ENCODE data around the gene CPED1. TPM values are rescaled to one million over a fixed set of nuclear protein-coding genes. Genes with fewer than 3 reads are reported as not detected.

The CPED1 gene
- total RNA-seq, 1 experiment from 2014 or later: 0.13 TPM

DNA sequence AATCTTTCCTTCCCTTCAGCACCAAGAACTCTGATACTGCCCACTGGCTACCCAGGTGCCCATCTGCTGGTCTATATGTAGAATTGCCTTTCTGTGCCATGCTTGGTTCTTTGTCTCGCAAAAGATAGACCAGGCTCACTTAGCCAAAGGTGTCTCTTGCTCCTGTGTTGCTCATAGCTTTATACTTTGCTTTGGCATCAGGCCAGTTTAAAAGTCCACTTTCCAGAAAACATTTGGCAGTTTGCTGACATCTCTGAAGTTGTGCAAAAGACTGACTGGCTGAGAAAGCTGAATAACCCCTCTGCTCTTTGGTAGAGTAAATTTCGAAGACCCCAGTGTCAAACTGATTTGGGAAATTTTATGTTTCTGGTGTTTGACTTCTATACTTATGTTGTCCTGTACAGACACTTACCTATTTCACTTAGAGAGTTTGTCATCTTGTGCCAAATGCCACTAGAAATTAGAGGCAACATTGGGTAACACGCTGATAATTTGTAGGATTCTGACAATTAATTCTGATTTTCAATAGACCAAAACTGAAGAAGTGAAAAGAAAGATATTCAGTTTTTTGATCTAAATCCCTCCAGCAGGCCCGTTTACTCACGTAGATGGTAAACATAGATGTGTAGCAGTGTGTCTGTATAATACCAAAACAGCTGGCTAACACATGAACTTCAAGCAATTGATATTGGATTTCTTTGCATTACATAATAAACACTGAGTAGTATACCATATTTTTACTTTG lies 91.1 kb downstream of the CPED1 start:
- no peak overlapping the region for H3K9ac ChIP-seq (ENCODE audit: extremely low read depth, insufficient read length, low read length)
- H3K36me3 Mint-ChIP-seq (ENCODE audit: insufficient read depth in 1 of 3, low read depth in 3 of 3): no peaks in the 10 kb centered on the region
- H4K20me1 ChIP-seq (ENCODE audit: control insufficient read depth, insufficient read depth, insufficient read length): no peaks in the 10 kb centered on the region
- no peak overlapping the region for H3K4ac ChIP-seq (ENCODE audit: low read depth, low read length)
- H3K4me2 ChIP-seq (ENCODE audit: insufficient read depth, insufficient read length, low read length): no peak overlapping the region
- no peak overlapping the region for H3K23ac ChIP-seq (ENCODE audit: insufficient read length, low read depth, low read length)
- H3K56ac ChIP-seq (ENCODE audit: insufficient read length, low read depth, low read length): no peak overlapping the region
- H3K27ac ChIP-seq (ENCODE audit: insufficient read length, low read depth, low read length): no peak overlapping the region
- no peak overlapping the region for H3K14ac ChIP-seq (ENCODE audit: insufficient read depth, low read length)
- H2BK5ac ChIP-seq (ENCODE audit: insufficient read length, low read length): no peak overlapping the region
- H2BK20ac ChIP-seq (ENCODE audit: low read depth, low read length, poor library complexity, severe bottlenecking): no peak overlapping the region
- H3K23me2 ChIP-seq (ENCODE audit: insufficient read length, low read depth, low read length, poor library complexity, severe bottlenecking): no peaks in the 10 kb centered on the region
- H3K79me1 ChIP-seq (ENCODE audit: insufficient read depth, low read depth, low read length, poor library complexity, severe bottlenecking): no peaks in the 10 kb centered on the region
- H3K18ac ChIP-seq (ENCODE audit: insufficient read length, low read depth, low read length): no peak overlapping the region
- no peaks in the 10 kb centered on the region for H3K27me3 Mint-ChIP-seq (ENCODE audit: low read depth)
- no peak overlapping the region for H2BK12ac ChIP-seq (ENCODE audit: insufficient read length, low read depth, low read length)
- H3K4me1 ChIP-seq (ENCODE audit: insufficient read depth, low read length): no peaks in the 10 kb centered on the region
- no peak overlapping the region for H4K8ac ChIP-seq (replicated peaks; ENCODE audit: insufficient read length, low read depth, low read length)
- WGBS (ENCODE audit: extremely low coverage, insufficient read length, low lambda C conversion rate): no CpG with 5 or more reads among the region's 5 CpGs
- H4K91ac ChIP-seq (ENCODE audit: insufficient read length, low read depth, low read length): no peak overlapping the region
- H4K5ac ChIP-seq (ENCODE audit: insufficient read length, low read depth, low read length): no peak overlapping the region
- H3K9me3 Mint-ChIP-seq: no peaks in the 10 kb centered on the region
- H3K4me1 Mint-ChIP-seq: peaks cover 1 to 4% of the 10 kb centered on the region in 2 experiments; a peak in 3 of 4 replicates
- TF ChIP-seq, protein P1, sequence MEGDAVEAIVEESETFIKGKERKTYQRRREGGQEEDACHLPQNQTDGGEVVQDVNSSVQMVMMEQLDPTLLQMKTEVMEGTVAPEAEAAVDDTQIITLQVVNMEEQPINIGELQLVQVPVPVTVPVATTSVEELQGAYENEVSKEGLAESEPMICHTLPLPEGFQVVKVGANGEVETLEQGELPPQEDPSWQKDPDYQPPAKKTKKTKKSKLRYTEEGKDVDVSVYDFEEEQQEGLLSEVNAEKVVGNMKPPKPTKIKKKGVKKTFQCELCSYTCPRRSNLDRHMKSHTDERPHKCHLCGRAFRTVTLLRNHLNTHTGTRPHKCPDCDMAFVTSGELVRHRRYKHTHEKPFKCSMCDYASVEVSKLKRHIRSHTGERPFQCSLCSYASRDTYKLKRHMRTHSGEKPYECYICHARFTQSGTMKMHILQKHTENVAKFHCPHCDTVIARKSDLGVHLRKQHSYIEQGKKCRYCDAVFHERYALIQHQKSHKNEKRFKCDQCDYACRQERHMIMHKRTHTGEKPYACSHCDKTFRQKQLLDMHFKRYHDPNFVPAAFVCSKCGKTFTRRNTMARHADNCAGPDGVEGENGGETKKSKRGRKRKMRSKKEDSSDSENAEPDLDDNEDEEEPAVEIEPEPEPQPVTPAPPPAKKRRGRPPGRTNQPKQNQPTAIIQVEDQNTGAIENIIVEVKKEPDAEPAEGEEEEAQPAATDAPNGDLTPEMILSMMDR (conservative IDR thresholded peaks at IDR 0.05): no peak
- H2AK5ac ChIP-seq (ENCODE audit: insufficient read length, low read length): no peak overlapping the region
- no peaks in the 10 kb centered on the region for H3K27me3 ChIP-seq (ENCODE audit: insufficient read depth, low read length)
- H3K27ac Mint-ChIP-seq: no peak overlapping the region
- no peak for DNase-seq
- H3T11ph ChIP-seq (ENCODE audit: low read length): no peak overlapping the region
- H2AFZ ChIP-seq (ENCODE audit: low read length): no peak overlapping the region
- H3K9me3 ChIP-seq (ENCODE audit: control insufficient read depth, low read depth, low read length): no peaks in the 10 kb centered on the region
- H2BK120ac ChIP-seq (ENCODE audit: low read depth, low read length, poor library complexity, severe bottlenecking): no peak overlapping the region
- no peak overlapping the region for H2BK15ac ChIP-seq (ENCODE audit: low read depth, low read length)
- H3K79me2 ChIP-seq (ENCODE audit: insufficient read depth, low read length): no peaks in the 10 kb centered on the region
- no peak overlapping the region for H3K4me3 Mint-ChIP-seq

Measured in H9 (cell line).